HUES6 (cell line): ENCODE data around the gene KCNA3.

Experiments
- H3K27ac ChIP-seq: 2 replicates; pipeline ENCODE4 v1.7.0; 2013; ENCODE audit warnings: low read depth, mild to moderate bottlenecking, low read length, inconsistent platforms
- H3K27me3 ChIP-seq: 2 replicates; pipeline ENCODE4 v1.6.1; 2013; ENCODE audit warnings: low read length; ENCODE audit not compliant: control insufficient read depth, insufficient read depth
- H3K36me3 ChIP-seq: 2 replicates; pipeline ENCODE4 v1.6.1; 2013; ENCODE audit warnings: low read length; ENCODE audit not compliant: control insufficient read depth, insufficient read depth
- H3K4me1 ChIP-seq: 2 replicates; pipeline ENCODE4 v1.6.1; 2013; ENCODE audit warnings: low read length; ENCODE audit not compliant: control insufficient read depth, insufficient read depth
- H3K4me3 ChIP-seq: 2 replicates; pipeline ENCODE4 v1.5.1; 2013; ENCODE audit warnings: low read depth, low read length
- H3K9ac ChIP-seq: one replicate; pipeline ENCODE4 v1.6.1; 2013; ENCODE audit warnings: mild to moderate bottlenecking, low read length
- H3K9me3 ChIP-seq: 2 replicates; pipeline ENCODE4 v1.6.1; 2013; ENCODE audit warnings: low read depth, low read length; ENCODE audit not compliant: control insufficient read depth, insufficient read depth

The KCNA3 gene

DNA sequence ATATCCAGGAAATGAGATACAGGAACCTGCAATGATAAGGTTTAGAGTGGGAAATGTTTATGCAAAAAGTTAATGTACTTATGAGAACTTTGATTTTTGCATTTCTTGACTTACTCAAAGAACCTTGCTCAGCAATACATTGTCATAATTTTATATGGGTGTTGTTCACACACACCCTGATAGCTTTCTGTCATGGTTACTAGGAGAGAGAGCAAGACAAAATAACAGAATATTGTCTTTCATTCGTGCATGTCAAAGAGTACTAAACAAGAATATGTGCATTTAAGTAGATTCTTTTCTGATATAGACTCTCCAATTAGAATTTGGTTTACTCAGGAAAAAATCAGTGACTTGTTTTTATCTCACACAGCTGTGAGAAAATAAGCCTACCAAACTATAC, 27.5 kb upstream of the KCNA3 start:
- H3K9ac ChIP-seq: no peak overlapping the region
- no peaks in the 10 kb centered on the region for H3K4me1 ChIP-seq
- H3K27ac ChIP-seq: no peak overlapping the region
- H3K36me3 ChIP-seq: no peaks in the 10 kb centered on the region
- H3K4me3 ChIP-seq: no peak overlapping the region
- H3K9me3 ChIP-seq: no peaks in the 10 kb centered on the region
- no peaks in the 10 kb centered on the region for H3K27me3 ChIP-seq

DNA sequence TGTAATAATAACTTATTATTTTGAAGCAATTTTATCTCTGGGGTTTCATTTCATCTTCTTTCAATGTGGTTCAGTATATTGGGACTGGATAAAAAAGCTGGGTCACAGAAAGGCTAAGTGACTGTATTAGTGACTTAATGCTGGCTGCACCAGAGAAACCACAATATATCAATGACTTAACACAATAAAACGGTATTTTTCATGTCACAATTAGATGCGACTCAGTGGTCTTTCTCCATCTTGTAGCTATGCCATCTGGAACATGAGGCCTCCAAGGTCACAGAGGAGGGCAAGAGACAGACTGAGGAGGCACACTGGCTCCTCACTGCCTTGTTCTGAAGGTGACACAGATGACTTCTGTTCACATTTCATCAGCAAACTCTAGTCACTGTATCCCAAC, 26.0 kb upstream of the KCNA3 start:
- no peak overlapping the region for H3K9ac ChIP-seq
- no peaks in the 10 kb centered on the region for H3K36me3 ChIP-seq
- H3K27me3 ChIP-seq: no peaks in the 10 kb centered on the region
- H3K4me1 ChIP-seq: no peaks in the 10 kb centered on the region
- no peak overlapping the region for H3K27ac ChIP-seq
- no peaks in the 10 kb centered on the region for H3K9me3 ChIP-seq
- no peak overlapping the region for H3K4me3 ChIP-seq

DNA sequence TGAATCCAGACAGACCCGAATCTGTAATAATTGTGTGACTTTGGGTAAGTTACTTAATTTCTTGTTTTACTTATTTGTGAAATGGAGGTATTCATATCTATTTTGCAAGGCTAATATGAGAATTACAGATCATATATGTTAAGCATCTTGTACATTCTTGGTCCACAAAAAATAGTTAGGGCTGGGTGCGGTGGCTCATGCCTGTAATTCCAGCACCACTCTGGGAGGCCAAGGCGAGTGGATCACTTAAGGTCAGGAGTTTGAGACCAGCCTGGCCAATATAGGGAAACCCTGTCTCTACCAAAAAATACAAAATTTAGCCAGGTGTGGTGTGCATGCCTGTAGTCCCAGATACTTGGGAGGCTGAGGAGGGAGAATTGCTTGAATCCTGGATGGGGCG, 22.9 kb upstream of the KCNA3 start:
- Histone ChIP-seq H3K27ac (no peak overlapping the region), H3K4me1 (no peaks in the 10 kb centered on the region), H3K9ac (no peak overlapping the region), H3K9me3 (no peaks in the 10 kb centered on the region), H3K36me3 (no peaks in the 10 kb centered on the region), H3K27me3 (peaks cover 7% of the 10 kb centered on the region), H3K4me3 (no peak overlapping the region)

DNA sequence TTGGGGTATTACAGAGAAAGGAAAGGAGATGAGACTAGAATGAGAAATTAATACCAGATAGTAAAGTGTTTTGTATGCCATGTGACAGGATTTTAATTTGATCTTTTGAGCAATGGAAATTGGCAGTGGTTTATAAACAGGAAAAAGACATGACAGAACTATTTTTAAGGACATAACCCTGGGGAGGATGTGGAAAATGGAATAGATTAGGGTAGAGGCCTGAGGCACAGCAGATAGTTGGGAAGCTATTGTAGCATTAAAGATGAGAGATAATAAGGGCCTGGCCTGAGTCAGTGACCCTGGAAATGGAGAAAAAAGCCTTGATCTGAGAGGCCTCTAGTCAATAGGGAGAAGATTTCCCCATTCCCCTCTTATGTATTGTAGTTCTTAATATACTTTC, 22.1 kb upstream of the KCNA3 start:
- Histone ChIP-seq H3K4me1 (no peaks in the 10 kb centered on the region), H3K36me3 (no peaks in the 10 kb centered on the region), H3K27ac (no peak overlapping the region), H3K4me3 (no peak overlapping the region), H3K9ac (no peak overlapping the region), H3K27me3 (peaks cover 10% of the 10 kb centered on the region), H3K9me3 (no peaks in the 10 kb centered on the region)

DNA sequence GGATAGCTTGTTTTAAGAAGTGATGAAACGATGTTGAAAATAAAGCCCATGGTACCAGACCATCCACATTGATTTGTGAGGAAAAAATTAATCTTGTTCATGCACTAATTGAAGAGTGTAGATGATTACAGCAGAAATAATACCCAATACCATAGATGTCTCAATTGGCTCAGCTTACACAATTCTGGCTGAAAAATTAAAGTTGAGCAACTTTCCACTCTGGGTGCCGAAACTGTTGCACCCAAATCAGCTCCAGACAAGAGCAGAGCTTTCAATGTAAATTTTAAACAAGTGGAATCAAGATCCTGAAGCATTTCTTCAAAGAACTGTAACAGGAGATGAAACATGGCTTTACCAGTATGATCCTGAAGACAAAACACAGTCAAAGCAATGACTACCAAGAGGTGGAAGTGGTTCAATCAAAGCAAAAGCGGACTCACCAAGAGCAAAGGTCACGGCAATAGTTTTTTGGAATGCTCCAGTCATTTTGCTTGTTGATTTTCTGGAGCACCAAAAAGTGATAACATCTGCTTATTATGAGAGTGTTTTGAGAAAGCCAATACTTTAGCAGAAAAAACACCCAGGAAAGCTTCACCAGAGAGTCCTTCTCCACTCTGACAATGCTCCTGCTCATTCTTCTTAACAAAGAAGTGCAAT, 16.1 kb upstream of the KCNA3 start:
- Histone ChIP-seq H3K9ac (no peak overlapping the region), H3K4me1 (no peaks in the 10 kb centered on the region), H3K27me3 (peaks cover 23% of the 10 kb centered on the region), H3K9me3 (no peaks in the 10 kb centered on the region), H3K27ac (no peak overlapping the region), H3K4me3 (no peak overlapping the region), H3K36me3 (no peaks in the 10 kb centered on the region)

DNA sequence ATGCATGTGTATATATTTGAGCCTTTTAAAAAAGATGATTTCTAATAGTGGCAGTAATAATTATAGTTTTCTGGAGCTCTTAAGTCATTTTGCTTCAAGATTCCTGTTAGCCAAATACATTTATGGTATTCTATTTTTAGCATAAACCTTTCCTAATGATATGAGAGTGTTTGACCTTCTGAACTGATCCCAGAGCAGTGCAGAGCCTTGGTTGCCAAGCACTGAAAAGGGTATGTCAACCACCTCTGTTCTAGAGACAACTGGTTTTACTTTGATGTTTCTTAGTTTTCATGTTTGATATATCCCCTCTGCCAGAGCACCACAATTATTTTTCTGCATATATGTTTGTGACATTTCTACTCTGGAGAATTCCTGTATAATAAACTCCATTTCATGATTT, 15.1 kb upstream of the KCNA3 start:
- H3K9me3 ChIP-seq: no peaks in the 10 kb centered on the region
- H3K9ac ChIP-seq: no peak overlapping the region
- H3K4me1 ChIP-seq: no peaks in the 10 kb centered on the region
- H3K27me3 ChIP-seq: peaks cover 26% of the 10 kb centered on the region
- H3K4me3 ChIP-seq: no peak overlapping the region
- H3K27ac ChIP-seq: no peak overlapping the region
- H3K36me3 ChIP-seq: no peaks in the 10 kb centered on the region

DNA sequence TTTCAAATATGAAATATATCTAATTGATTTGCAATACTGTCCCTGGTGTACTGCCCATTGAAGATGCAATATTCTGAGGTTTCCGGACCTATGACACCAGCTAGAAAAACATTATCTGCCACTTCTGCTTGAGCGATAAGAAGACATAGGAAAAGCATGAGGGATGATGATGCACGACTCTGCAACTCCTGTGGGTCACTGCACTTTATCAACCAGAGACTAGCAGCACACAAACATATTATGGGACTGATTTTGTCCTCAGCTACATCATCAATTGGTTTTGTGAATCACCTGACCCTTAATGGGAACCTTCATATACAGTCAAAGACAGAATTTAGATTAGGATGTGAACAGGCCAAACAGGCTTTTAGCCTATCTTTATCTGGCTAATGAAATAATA, 13.8 kb upstream of the KCNA3 start:
- Histone ChIP-seq H3K27me3 (peaks cover 31% of the 10 kb centered on the region), H3K4me1 (no peaks in the 10 kb centered on the region), H3K4me3 (no peak overlapping the region), H3K9me3 (no peaks in the 10 kb centered on the region), H3K27ac (no peak overlapping the region), H3K9ac (no peak overlapping the region), H3K36me3 (no peaks in the 10 kb centered on the region)

DNA sequence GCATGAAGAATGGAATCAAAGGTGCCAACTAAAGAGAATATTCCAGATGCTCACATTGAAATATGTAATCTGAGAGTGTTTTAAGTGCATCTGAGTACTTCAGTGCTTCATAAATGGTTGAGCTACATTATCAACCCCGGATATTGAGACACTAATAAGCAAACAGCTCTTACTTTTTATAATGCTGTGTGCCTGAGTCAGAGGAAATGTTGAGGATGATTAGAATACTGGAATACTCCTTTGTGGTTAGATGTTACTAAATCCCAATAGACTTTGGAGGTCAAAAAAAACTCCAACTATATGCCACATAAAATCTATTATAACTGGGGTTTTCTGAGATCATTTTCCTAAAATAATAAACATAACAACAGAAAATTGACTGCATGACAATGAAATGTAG, 12.5 kb upstream of the KCNA3 start:
- Histone ChIP-seq H3K9ac (no peak overlapping the region), H3K36me3 (no peaks in the 10 kb centered on the region), H3K4me1 (no peaks in the 10 kb centered on the region), H3K9me3 (no peaks in the 10 kb centered on the region), H3K27ac (no peak overlapping the region), H3K27me3 (peaks cover 24% of the 10 kb centered on the region), H3K4me3 (no peak overlapping the region)

DNA sequence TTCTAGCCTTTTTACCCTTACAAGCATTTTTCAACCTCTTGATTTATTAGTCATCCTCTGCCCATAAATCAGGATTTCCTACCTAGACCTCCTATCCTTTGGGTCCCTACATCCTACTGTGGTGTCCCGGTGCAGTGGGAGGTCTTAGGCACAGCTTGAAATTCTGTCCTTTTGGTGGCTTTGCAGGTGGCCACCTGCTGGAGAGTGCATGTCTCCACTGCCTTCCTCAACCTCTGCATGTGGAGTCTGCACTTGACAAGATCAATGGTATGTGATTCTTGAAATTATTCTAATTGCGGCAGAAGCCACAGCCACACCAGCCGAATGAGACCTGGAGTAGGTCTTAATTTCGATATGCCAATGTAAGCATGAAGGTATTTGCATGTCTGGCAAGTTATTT, 11.4 kb upstream of the KCNA3 start:
- no peak overlapping the region for H3K27ac ChIP-seq
- H3K9me3 ChIP-seq: no peaks in the 10 kb centered on the region
- H3K27me3 ChIP-seq: peaks cover 28% of the 10 kb centered on the region
- H3K4me1 ChIP-seq: no peaks in the 10 kb centered on the region
- H3K9ac ChIP-seq: no peak overlapping the region
- no peaks in the 10 kb centered on the region for H3K36me3 ChIP-seq
- no peak overlapping the region for H3K4me3 ChIP-seq

DNA sequence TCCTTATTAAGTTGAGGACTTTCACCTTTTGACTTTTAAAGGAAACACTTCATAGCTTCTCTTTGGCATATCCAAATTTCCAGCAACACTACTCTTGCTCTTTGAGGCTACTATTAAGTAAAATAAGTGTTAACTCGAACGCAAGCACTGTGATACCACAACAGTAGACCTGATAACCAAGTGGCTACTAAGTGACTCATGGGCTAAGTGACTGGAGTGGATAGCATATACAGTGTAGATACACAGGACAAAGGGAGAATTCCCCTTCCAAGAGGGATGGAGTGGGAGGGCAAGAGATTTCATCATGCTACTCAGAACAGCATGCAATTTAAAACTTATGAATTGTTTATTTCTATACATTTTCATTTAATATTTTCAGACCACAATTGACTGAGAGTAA, 9.8 kb upstream of the KCNA3 start:
- H3K4me3 ChIP-seq: no peak overlapping the region
- no peak overlapping the region for H3K27ac ChIP-seq
- H3K36me3 ChIP-seq: no peaks in the 10 kb centered on the region
- no peak overlapping the region for H3K9ac ChIP-seq
- H3K27me3 ChIP-seq: peaks cover 39% of the 10 kb centered on the region
- H3K4me1 ChIP-seq: no peaks in the 10 kb centered on the region
- no peaks in the 10 kb centered on the region for H3K9me3 ChIP-seq

DNA sequence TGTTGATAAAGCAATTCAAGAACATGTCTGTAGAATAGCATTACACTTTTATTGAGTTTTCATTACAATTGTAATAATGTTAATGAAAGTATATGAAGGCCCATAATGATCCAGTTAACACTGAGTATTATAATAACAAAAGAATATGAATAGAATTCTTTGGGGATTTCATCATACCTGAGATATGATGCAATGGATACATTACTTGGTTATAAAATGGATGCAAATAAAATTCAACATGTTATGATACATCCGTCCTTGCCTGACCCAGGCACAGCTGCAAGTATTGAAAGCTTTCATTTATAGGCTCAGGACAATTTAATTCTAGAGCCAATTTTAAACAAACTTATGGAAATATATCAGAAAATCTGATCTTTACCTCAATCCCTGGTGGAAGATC, 8.2 kb upstream of the KCNA3 start:
- Histone ChIP-seq H3K4me1 (no peaks in the 10 kb centered on the region), H3K9ac (no peak overlapping the region), H3K27ac (no peak overlapping the region), H3K27me3 (peaks cover 41% of the 10 kb centered on the region), H3K36me3 (no peaks in the 10 kb centered on the region), H3K9me3 (no peaks in the 10 kb centered on the region), H3K4me3 (no peak overlapping the region)
